Measurements from ENCODE around the gene UNCX. TPM values are rescaled to one million over a fixed set of nuclear protein-coding genes. Genes with fewer than 3 reads are reported as not detected.
"Not testable (repeated sequence)": the region's sequence is repeated elsewhere in the genome, so short reads cannot be mapped to it uniquely, and the experiment has no call there.

UNCX gene
- total and polyA plus RNA-seq, 3 donors from 2014 or later = 0.24 TPM; not detected in 2

GRCh38 chr7:1192171-1192676, 40.4 kb upstream of the UNCX start:
- Histone ChIP-seq H3K4me1 (no peaks in the 10 kb centered on the region), H3K27me3 (no peaks in the 10 kb centered on the region), H3K36me3 (ENCODE audit: low read depth, missing control alignments) (no peaks in the 10 kb centered on the region), H3K27ac (no peak overlapping the region), H3K9me3 (no peaks in the 10 kb centered on the region), H3K4me3 (no peak overlapping the region)
- no peak for TF ChIP-seq CTCF (IDR thresholded peaks at IDR 0.05)
- no peak for TF ChIP-seq POLR2A (IDR thresholded peaks at IDR 0.05)
- no peak for DNase-seq
- 54 to 65% methylated on average over 15 of the region's 15 CpGs for WGBS, 2 donors
- intact Hi-C loops (cut with DNase I; ENCODE audit: low total_unique reads) = no loop called here

- H3K4me1 ChIP-seq = no peaks in the 10 kb centered on the region
- no peaks in the 10 kb centered on the region for H3K27me3 ChIP-seq
- DNase-seq = peak; percentile 77
- no peak overlapping the region for H3K4me3 ChIP-seq
- H3K27ac ChIP-seq = no peak overlapping the region
- peak in 1 of 3 experiments; percentile 38 for TF ChIP-seq CTCF (IDR thresholded peaks at IDR 0.05)
- no peak for TF ChIP-seq POLR2A (IDR thresholded peaks at IDR 0.05)
- H3K36me3 ChIP-seq (ENCODE audit: low read depth, missing control alignments) = no peaks in the 10 kb centered on the region
- H3K9me3 ChIP-seq = no peaks in the 10 kb centered on the region
- intact Hi-C loops (cut with DNase I; ENCODE audit: low total_unique reads) = no loop called here
- 52 to 54% methylated on average over 29 to 36 of the region's 36 CpGs for WGBS, 2 donors
These were observed 38.9 kb upstream of the UNCX start for GRCh38 chr7:1193593-1194424.

GRCh38 chr7:1196441-1196840, 36.2 kb upstream of the UNCX start:
- intact Hi-C loops (cut with DNase I; ENCODE audit: low total_unique reads); H3K9me3 ChIP-seq; DNase-seq; H3K36me3 ChIP-seq (ENCODE audit: low read depth, missing control alignments); H3K4me3 ChIP-seq; H3K4me1 ChIP-seq; H3K27ac ChIP-seq; H3K27me3 ChIP-seq: not testable (repeated sequence)
- WGBS, 2 donors = no CpG with 5 or more reads among the region's 4 CpGs

GRCh38 chr7:1196950-1197349, 35.7 kb upstream of the UNCX start:
- no peak for DNase-seq
- 88 to 94% methylated on average over 5 to 6 of the region's 6 CpGs for WGBS, 2 donors
- TF ChIP-seq POLR2A (IDR thresholded peaks at IDR 0.05) = no peak
- TF ChIP-seq CTCF (IDR thresholded peaks at IDR 0.05) = no peak
- no peaks in the 10 kb centered on the region for H3K27me3 ChIP-seq
- no peaks in the 10 kb centered on the region for H3K4me1 ChIP-seq
- intact Hi-C loops (cut with DNase I; ENCODE audit: low total_unique reads) = no loop called here
- H3K36me3 ChIP-seq (ENCODE audit: low read depth, missing control alignments) = no peaks in the 10 kb centered on the region
- no peak overlapping the region for H3K4me3 ChIP-seq
- H3K9me3 ChIP-seq = no peaks in the 10 kb centered on the region
- H3K27ac ChIP-seq = no peak overlapping the region

- H3K36me3 ChIP-seq (ENCODE audit: low read depth, missing control alignments) = no peaks in the 10 kb centered on the region
- H3K4me3 ChIP-seq = no peak overlapping the region
- TF ChIP-seq POLR2A (IDR thresholded peaks at IDR 0.05) = no peak
- no peak for TF ChIP-seq CTCF (IDR thresholded peaks at IDR 0.05)
- WGBS, 2 donors = 44 to 46% methylated on average over 15 of the region's 15 CpGs
- no peak overlapping the region for H3K27ac ChIP-seq
- intact Hi-C loops (cut with DNase I; ENCODE audit: low total_unique reads) = no loop called here
- H3K27me3 ChIP-seq = no peaks in the 10 kb centered on the region
- H3K9me3 ChIP-seq = no peaks in the 10 kb centered on the region
- no peaks in the 10 kb centered on the region for H3K4me1 ChIP-seq
- no peak for DNase-seq
These were observed 34.6 kb upstream of the UNCX start for GRCh38 chr7:1197997-1198625.

Data from testis (tissue), 3 donors.